Measurements from ENCODE around the gene CADM3. TPM values are rescaled to one million over a fixed set of nuclear protein-coding genes. Genes with fewer than 3 reads are reported as not detected.

CADM3 gene
- total RNA-seq, 1 donor from 2014 or later = 6.9 TPM

GRCh38 chr1:159228554-159228953, 57.1 kb downstream of the CADM3 start:
- H3K4me2 ChIP-seq = no peak overlapping the region
- Mint-ChIP-seq H3K4me1 (peaks cover 5% of the 10 kb centered on the region), H3K36me3 (no peaks in the 10 kb centered on the region), H3K27ac (no peak overlapping the region), H3K9me3 (no peaks in the 10 kb centered on the region), H3K27me3 (ENCODE audit: insufficient read depth, low read depth) (no peaks in the 10 kb centered on the region), H3K4me3 (no peak overlapping the region)
- no peak overlapping the region for H3K27ac ChIP-seq
- peaks cover 3% of the 10 kb centered on the region for H3K27me3 ChIP-seq
- no peaks in the 10 kb centered on the region for H3K79me2 ChIP-seq (ENCODE audit: low read depth)
- no peak for DNase-seq (ENCODE audit: low spot score)
- H3K9ac ChIP-seq = no peak overlapping the region
- H3F3A ChIP-seq (ENCODE audit: low read depth) = no peaks in the 10 kb centered on the region
- no peak for TF ChIP-seq CTCF (IDR thresholded peaks at IDR 0.05)
- TF ChIP-seq EZH2 (IDR thresholded peaks at IDR 0.05) = no peak
- TF ChIP-seq EZH2phosphoT487 (IDR thresholded peaks at IDR 0.05) = no peak
- H3K4me1 ChIP-seq = peaks cover 6% of the 10 kb centered on the region
- no peak overlapping the region for H2AFZ ChIP-seq (replicated peaks)
- H3K36me3 ChIP-seq = no peaks in the 10 kb centered on the region
- no peaks in the 10 kb centered on the region for H3K9me3 ChIP-seq (ENCODE audit: low read depth)
- H3K4me3 ChIP-seq = no peak overlapping the region
- H4K20me1 ChIP-seq (ENCODE audit: low read depth) = no peaks in the 10 kb centered on the region

GRCh38 chr1:159229260-159229885, 58.0 kb downstream of the CADM3 start:
- Mint-ChIP-seq H3K9me3 (no peaks in the 10 kb centered on the region), H3K27ac (no peak overlapping the region), H3K4me3 (no peak overlapping the region), H3K36me3 (no peaks in the 10 kb centered on the region), H3K4me1 (peaks cover 5% of the 10 kb centered on the region), H3K27me3 (ENCODE audit: insufficient read depth, low read depth) (no peaks in the 10 kb centered on the region)
- Histone ChIP-seq H3K9me3 (ENCODE audit: low read depth) (no peaks in the 10 kb centered on the region), H3K4me3 (no peak overlapping the region), H3K36me3 (no peaks in the 10 kb centered on the region), H3K27me3 (peaks cover 3% of the 10 kb centered on the region), H3F3A (ENCODE audit: low read depth) (no peaks in the 10 kb centered on the region), H2AFZ (replicated peaks) (peak overlapping the region; percentile 17), H4K20me1 (ENCODE audit: low read depth) (no peaks in the 10 kb centered on the region), H3K27ac (no peak overlapping the region), H3K79me2 (ENCODE audit: low read depth) (no peaks in the 10 kb centered on the region), H3K4me1 (peaks cover 6% of the 10 kb centered on the region), H3K4me2 (no peak overlapping the region), H3K9ac (no peak overlapping the region)
- DNase-seq (ENCODE audit: low spot score) = no peak
- TF ChIP-seq EZH2phosphoT487 (IDR thresholded peaks at IDR 0.05) = no peak
- no peak for TF ChIP-seq EZH2 (IDR thresholded peaks at IDR 0.05)
- TF ChIP-seq CTCF (IDR thresholded peaks at IDR 0.05) = no peak

- Histone ChIP-seq H3K9ac (no peak overlapping the region), H3K27me3 (peaks cover 3% of the 10 kb centered on the region), H3K9me3 (ENCODE audit: low read depth) (no peaks in the 10 kb centered on the region), H3K4me2 (no peak overlapping the region), H3K4me3 (no peak overlapping the region), H3F3A (ENCODE audit: low read depth) (no peaks in the 10 kb centered on the region), H3K79me2 (ENCODE audit: low read depth) (no peaks in the 10 kb centered on the region), H3K36me3 (no peaks in the 10 kb centered on the region), H3K4me1 (peaks cover 6% of the 10 kb centered on the region), H4K20me1 (ENCODE audit: low read depth) (no peaks in the 10 kb centered on the region), H3K27ac (no peak overlapping the region), H2AFZ (replicated peaks) (peak overlapping the region; percentile 17)
- Mint-ChIP-seq H3K36me3 (no peaks in the 10 kb centered on the region), H3K27ac (no peak overlapping the region), H3K4me3 (no peak overlapping the region), H3K4me1 (peaks cover 5% of the 10 kb centered on the region), H3K27me3 (ENCODE audit: insufficient read depth, low read depth) (no peaks in the 10 kb centered on the region), H3K9me3 (no peaks in the 10 kb centered on the region)
- no peak for TF ChIP-seq EZH2phosphoT487 (IDR thresholded peaks at IDR 0.05)
- TF ChIP-seq CTCF (IDR thresholded peaks at IDR 0.05) = no peak
- TF ChIP-seq EZH2 (IDR thresholded peaks at IDR 0.05) = no peak
- DNase-seq (ENCODE audit: low spot score) = no peak
Observed at GRCh38 chr1:159229896-159230295, 58.5 kb downstream of the CADM3 start.

Measured in neural progenitor cell (in vitro differentiated cells).